B cell (primary cell): Measurements from ENCODE around the gene HSPB7. TPM values are rescaled to one million over a fixed set of nuclear protein-coding genes. Genes with fewer than 3 reads are reported as not detected.
"Not testable (repeated sequence)": the region's sequence is repeated elsewhere in the genome, so short reads cannot be mapped to it uniquely, and the experiment has no call there.

ENCODE experiments used
- ATAC-seq: fragments of 200-7000 bp; cut with Tn5 transposase; one replicate; pipeline ENCODE4 v1.10.0; 2021; ENCODE audit warnings: low read depth, mild to moderate bottlenecking, moderate number of reproducible peaks, moderate library complexity
- CTCF ChIA-PET: fragments of 350-600 bp; sonication (Branson Sonifier 250); formaldehyde crosslinking; loops from one replicate; lab custom pipeline; 2021; ENCODE audit warnings: antibody characterized with exemption, inconsistent platforms; lab: Charles Lee
- POLR2A ChIA-PET: fragments of 350-600 bp; sonication (Branson Sonifier 250); formaldehyde crosslinking; loops from one replicate; lab custom pipeline; 2021; ENCODE audit warnings: antibody characterized with exemption; lab: Charles Lee
- DNase-seq: peaks from one replicate; pipeline ENCODE4 v3.0.0; 2013
- H2AFZ ChIP-seq: 2 replicates; pipeline ENCODE4 v1.6.1; 2012; ENCODE audit warnings: mild to moderate bottlenecking, low read depth, low read length; ENCODE audit not compliant: insufficient read depth, poor library complexity, severe bottlenecking
- H3K27ac ChIP-seq, 2 donors: 1 replicate in 1 of 2; 2 replicates in 1 of 2; pipeline ENCODE4 v1.5.1; 2012 to 2013; ENCODE audit warnings: low read length in 2 of 2, mild to moderate bottlenecking in 2 of 2, moderate library complexity in 1 of 2
- H3K27me3 ChIP-seq, 4 experiments: fragments of 200-600 bp in 1 of 4; sonication (generic) in 1 of 4; replicated peaks in 1 of 4; 1 replicate in 2 of 4; 2 replicates in 2 of 4; pipeline versions ENCODE4 v1.6.1 to v1.7.0; 2013 to 2016; ENCODE audit warnings: low read length in 3 of 4, mild to moderate bottlenecking in 2 of 4, mixed read lengths in 1 of 4, moderate library complexity in 1 of 4; ENCODE audit not compliant: insufficient read depth in 4 of 4, control insufficient read depth in 3 of 4; ENCODE audit errors: control extremely low read depth in 1 of 4
- H3K36me3 ChIP-seq, 2 experiments: replicated peaks in 1 of 2; 1 replicate in 1 of 2; 2 replicates in 1 of 2; pipeline versions ENCODE4 v1.6.1 to v1.7.1; 2013; ENCODE audit warnings: low read length in 1 of 2; ENCODE audit not compliant: insufficient read depth in 2 of 2, control insufficient read depth in 1 of 2; ENCODE audit errors: control extremely low read depth in 1 of 2, extremely low read depth in 1 of 2
- H3K4me1 ChIP-seq, 2 donors: fragments of 200-600 bp in 1 of 2; sonication (generic) in 1 of 2; 1 replicate in 1 of 2; 2 replicates in 1 of 2; pipeline versions ENCODE4 v1.5.1 to v1.6.1; 2013 to 2017; ENCODE audit warnings: low read length in 2 of 2; ENCODE audit not compliant: control insufficient read depth in 2 of 2, insufficient read depth in 2 of 2
- H3K4me2 ChIP-seq: replicated peaks from 2 replicates; pipeline ENCODE3; 2012; ENCODE audit warnings: mild to moderate bottlenecking, low read depth, low read length; ENCODE audit not compliant: poor library complexity, severe bottlenecking
- H3K4me3 ChIP-seq, 5 experiments: fragments of 200-600 bp in 1 of 5; sonication (generic) in 1 of 5; 1 replicate in 3 of 5; 2 replicates in 2 of 5; pipeline versions ENCODE4 v1.5.1 to v1.7.0; 2011 to 2016; ENCODE audit warnings: low read length in 4 of 5, mild to moderate bottlenecking in 4 of 5, low read depth in 2 of 5, control low read depth in 1 of 5, moderate library complexity in 1 of 5; ENCODE audit not compliant: insufficient read depth in 1 of 5; ENCODE audit errors: control extremely low read depth in 1 of 5, extremely low read depth in 1 of 5
- H3K79me2 ChIP-seq: fragments of 200-600 bp; sonication (generic); one replicate; pipeline ENCODE4 v1.6.0; 2016; ENCODE audit warnings: low read length; ENCODE audit not compliant: control insufficient read depth, insufficient read depth
- H3K9ac ChIP-seq: fragments of 200-600 bp; sonication (generic); 2 replicates; pipeline ENCODE4 v1.6.1; 2017; ENCODE audit warnings: mild to moderate bottlenecking, low read length, moderate library complexity
- H3K9me3 ChIP-seq, 3 donors: one replicate each; pipeline versions ENCODE4 v1.6.1 to v1.7.1; 2013; ENCODE audit warnings: low read length in 2 of 3; ENCODE audit not compliant: control insufficient read depth in 2 of 3, insufficient read depth in 1 of 3; ENCODE audit errors: control extremely low read depth in 1 of 3
- H4K20me1 ChIP-seq: 2 replicates; pipeline ENCODE4 v1.6.0; 2012; ENCODE audit warnings: mild to moderate bottlenecking, low read length; ENCODE audit not compliant: insufficient read depth, control insufficient read depth, poor library complexity, severe bottlenecking
- H3K27ac Mint-ChIP-seq: one replicate; pipeline ENCODE4 v1.8.0; 2021; ENCODE audit warnings: mixed read lengths
- H3K27me3 Mint-ChIP-seq: one replicate; pipeline ENCODE4 v1.8.0; 2021; ENCODE audit warnings: mixed read lengths
- H3K4me1 Mint-ChIP-seq: one replicate; pipeline ENCODE4 v1.8.0; 2021; ENCODE audit warnings: mixed read lengths
- H3K4me3 Mint-ChIP-seq: one replicate; pipeline ENCODE4 v1.8.0; 2021; ENCODE audit warnings: mixed read lengths
- H3K9me3 Mint-ChIP-seq: one replicate; pipeline ENCODE4 v1.8.0; 2022; ENCODE audit warnings: mixed read lengths; ENCODE audit not compliant: insufficient read depth
- EZH2 ChIP-seq: IDR thresholded peaks from 2 replicates; pipeline ENCODE4 v1.6.1; 2012; ENCODE audit warnings: borderline replicate concordance, low read depth, mild to moderate bottlenecking, moderate library complexity, low read length; ENCODE audit not compliant: insufficient read depth, poor library complexity, severe bottlenecking
- WGBS: methylation state at CpG from one replicate; pipeline ENCODE4 v1.1.5; 2013; ENCODE audit warnings: missing lambda C conversion rate; ENCODE audit not compliant: insufficient coverage; 5-methylcytosine and 5-hydroxymethylcytosine counted together
- intact Hi-C: fragments of 100-400 bp; cut with micrococcal nuclease; formaldehyde crosslinking; loops from one replicate; pipeline ENCODE4 v1.10.0; 2022
- polyA plus RNA-seq: library from polyadenylated mRNA; depleted of rRNA; stranded (reverse); fragments of >200 nt; gene quantifications from 2 replicates; pipeline ENCODE4 v1.2.3, GENCODE V29; 2012
- total RNA-seq, 2 donors: library from RNA; stranded (reverse); fragments of 120-200 nt in 1 of 2; gene quantifications; 1 replicate in 1 of 2; 2 replicates in 1 of 2; pipeline versions ENCODE4 v1.2.3 to v1.2.4, GENCODE V29; 2013 to 2022
- TF ChIP-seq, protein P1 (sequence below): fragments of 200-600 bp; IDR thresholded peaks from one replicate; pipeline ENCODE4 v1.8.0; 2022; ENCODE audit warnings: antibody characterized with exemption, mild to moderate bottlenecking

The HSPB7 gene
- total and polyA plus RNA-seq, 2 donors (not counting 1 experiment from before 2014, with no cell fraction given), result not detected

DNA sequence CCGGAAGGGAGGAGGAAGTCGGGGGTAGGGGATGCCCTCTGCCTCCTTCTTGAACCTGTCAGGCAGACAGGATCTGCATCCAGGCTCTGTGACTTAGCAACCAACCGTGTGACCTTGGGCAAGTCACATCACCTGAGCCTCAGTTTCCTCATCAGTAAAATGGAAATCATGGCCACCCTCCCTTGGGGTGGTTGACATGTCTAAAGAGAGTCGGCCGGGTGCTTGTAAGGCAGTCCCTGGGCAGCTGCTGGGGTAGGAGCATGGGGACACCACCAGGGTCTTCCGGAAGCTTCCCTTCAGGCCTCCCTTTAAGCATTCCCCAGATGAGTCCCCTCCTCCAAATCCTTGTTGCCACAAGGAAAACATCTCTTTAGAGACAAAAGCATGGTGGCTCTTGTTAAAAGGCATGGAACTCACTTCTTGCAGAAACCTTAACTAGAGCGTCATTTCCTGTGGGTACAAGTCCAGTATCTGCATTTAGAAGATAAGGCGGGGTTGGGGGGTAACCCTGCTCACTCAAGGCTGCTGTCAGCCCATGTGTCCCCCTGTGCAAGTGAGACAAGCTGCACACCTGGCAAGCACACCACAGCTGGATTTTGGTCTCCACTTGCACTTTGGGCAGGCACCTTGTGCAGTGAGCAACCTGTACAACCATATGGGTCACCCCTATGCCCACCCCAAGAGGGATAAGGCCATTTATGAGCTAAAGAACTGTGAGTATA lies 36.1 kb upstream of the HSPB7 start:
- no peak for ATAC-seq
- Histone ChIP-seq H4K20me1 (no peaks in the 10 kb centered on the region), H3K79me2 (no peaks in the 10 kb centered on the region), H3K4me1 (peaks cover 7% of the 10 kb centered on the region in 2 donors), H3K4me2 (no peak overlapping the region), H3K27me3 (peaks cover 0 to 6% (median 0%) of the 10 kb centered on the region in 4 experiments), H2AFZ (no peak overlapping the region), H3K4me3 (no peak overlapping the region), H3K36me3 (no peaks in the 10 kb centered on the region), H3K9ac (no peak overlapping the region), H3K27ac (no peak overlapping the region), H3K9me3 (no peaks in the 10 kb centered on the region)
- ChIA-PET POLR2A (interaction anchor here (0.7 kb wide), 1 partner anchor 53 kb away, joined by 3 read pairs; no protein-coding TSS in a partner anchor), CTCF (interaction anchor here (0.5 to 3.7 kb wide), 11 partner anchors 25 to 388 kb away, joined by 3 to 27 read pairs (median 4); no protein-coding TSS in a partner anchor)
- no peak for TF ChIP-seq EZH2
- TF ChIP-seq, protein P1, sequence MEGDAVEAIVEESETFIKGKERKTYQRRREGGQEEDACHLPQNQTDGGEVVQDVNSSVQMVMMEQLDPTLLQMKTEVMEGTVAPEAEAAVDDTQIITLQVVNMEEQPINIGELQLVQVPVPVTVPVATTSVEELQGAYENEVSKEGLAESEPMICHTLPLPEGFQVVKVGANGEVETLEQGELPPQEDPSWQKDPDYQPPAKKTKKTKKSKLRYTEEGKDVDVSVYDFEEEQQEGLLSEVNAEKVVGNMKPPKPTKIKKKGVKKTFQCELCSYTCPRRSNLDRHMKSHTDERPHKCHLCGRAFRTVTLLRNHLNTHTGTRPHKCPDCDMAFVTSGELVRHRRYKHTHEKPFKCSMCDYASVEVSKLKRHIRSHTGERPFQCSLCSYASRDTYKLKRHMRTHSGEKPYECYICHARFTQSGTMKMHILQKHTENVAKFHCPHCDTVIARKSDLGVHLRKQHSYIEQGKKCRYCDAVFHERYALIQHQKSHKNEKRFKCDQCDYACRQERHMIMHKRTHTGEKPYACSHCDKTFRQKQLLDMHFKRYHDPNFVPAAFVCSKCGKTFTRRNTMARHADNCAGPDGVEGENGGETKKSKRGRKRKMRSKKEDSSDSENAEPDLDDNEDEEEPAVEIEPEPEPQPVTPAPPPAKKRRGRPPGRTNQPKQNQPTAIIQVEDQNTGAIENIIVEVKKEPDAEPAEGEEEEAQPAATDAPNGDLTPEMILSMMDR, result no peak
- 66% methylated on average over 4 of the region's 8 CpGs for WGBS
- intact Hi-C loops, result no loop called here
- no peak for DNase-seq
- Mint-ChIP-seq H3K4me3 (no peak overlapping the region), H3K9me3 (no peaks in the 10 kb centered on the region), H3K4me1 (peaks cover 8% of the 10 kb centered on the region), H3K27me3 (peaks cover 13% of the 10 kb centered on the region), H3K27ac (no peak overlapping the region)

DNA sequence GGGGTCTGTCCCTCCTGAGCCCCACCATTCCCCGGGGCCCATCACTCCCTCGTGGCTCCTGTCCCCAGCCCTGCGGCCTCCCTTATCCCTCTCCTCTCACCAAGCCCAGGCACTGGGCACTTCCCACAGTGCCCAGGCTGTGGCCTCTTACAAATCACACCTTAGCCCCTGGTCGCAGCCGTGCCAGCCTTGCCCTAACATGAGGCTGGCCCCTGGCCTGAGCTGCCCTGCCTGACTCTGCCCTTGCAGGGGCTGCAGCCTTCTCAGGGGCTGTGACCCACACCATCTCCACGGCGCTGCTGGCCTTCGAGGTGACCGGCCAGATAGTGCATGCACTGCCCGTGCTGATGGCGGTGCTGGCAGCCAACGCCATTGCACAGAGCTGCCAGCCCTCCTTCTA lies 34.1 kb upstream of the HSPB7 start:
- ATAC-seq, result not testable (repeated sequence)

More for the DNA sequence above, 34.1 kb upstream of the HSPB7 start:
- H3K4me3 ChIP-seq, H2AFZ ChIP-seq, H4K20me1 ChIP-seq, H3K4me2 ChIP-seq, H3K9me3 ChIP-seq, H3K9me3 Mint-ChIP-seq, intact Hi-C loops, H3K4me3 Mint-ChIP-seq, CTCF ChIA-PET, POLR2A ChIA-PET, H3K9ac ChIP-seq, H3K27ac ChIP-seq, H3K27ac Mint-ChIP-seq, H3K36me3 ChIP-seq, H3K79me2 ChIP-seq, DNase-seq: not testable (repeated sequence)
- Histone ChIP-seq H3K4me1 (peaks cover 11 to 13% of the 10 kb centered on the region in 2 donors), H3K27me3 (peaks cover 0 to 12% (median 0%) of the 10 kb centered on the region in 4 experiments)
- H3K4me1 Mint-ChIP-seq, result peaks cover 13% of the 10 kb centered on the region
- peaks cover 13% of the 10 kb centered on the region for H3K27me3 Mint-ChIP-seq
- 94% methylated on average over 8 of the region's 12 CpGs for WGBS
